ENCODE results near the gene GPR83. TPM values are rescaled to one million over a fixed set of nuclear protein-coding genes. Genes with fewer than 3 reads are reported as not detected.
A peak's percentile ranks its signal among the peaks of the same experiment; 100 is the strongest.

The GPR83 gene
- total and polyA plus RNA-seq, 4 donors, result 0.02 to 0.10 (median 0.06) TPM; not detected in 1

DNA sequence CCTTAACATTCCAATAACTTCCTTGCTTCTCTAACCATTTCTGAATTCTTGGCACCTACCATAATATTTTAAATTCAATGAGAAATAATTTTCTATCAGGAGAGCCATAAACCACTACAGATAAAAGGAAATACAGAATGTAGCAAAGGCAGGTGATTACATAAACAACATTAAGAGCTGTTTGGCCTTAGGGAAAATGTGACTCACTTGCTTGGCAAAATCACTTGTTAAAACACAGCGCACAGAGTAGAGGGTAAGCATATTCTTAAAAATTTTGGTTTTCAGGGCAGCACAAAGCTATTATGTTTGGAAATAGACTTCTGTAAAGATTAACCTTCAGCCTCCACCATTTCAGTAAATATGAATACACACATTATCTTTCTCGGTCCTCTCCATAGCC is 70.4 kb downstream of the GPR83 start:
- TF ChIP-seq, protein P1, sequence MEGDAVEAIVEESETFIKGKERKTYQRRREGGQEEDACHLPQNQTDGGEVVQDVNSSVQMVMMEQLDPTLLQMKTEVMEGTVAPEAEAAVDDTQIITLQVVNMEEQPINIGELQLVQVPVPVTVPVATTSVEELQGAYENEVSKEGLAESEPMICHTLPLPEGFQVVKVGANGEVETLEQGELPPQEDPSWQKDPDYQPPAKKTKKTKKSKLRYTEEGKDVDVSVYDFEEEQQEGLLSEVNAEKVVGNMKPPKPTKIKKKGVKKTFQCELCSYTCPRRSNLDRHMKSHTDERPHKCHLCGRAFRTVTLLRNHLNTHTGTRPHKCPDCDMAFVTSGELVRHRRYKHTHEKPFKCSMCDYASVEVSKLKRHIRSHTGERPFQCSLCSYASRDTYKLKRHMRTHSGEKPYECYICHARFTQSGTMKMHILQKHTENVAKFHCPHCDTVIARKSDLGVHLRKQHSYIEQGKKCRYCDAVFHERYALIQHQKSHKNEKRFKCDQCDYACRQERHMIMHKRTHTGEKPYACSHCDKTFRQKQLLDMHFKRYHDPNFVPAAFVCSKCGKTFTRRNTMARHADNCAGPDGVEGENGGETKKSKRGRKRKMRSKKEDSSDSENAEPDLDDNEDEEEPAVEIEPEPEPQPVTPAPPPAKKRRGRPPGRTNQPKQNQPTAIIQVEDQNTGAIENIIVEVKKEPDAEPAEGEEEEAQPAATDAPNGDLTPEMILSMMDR (IDR thresholded peaks at IDR 0.05; ENCODE audit: control extremely low read depth, extremely low read depth), result no peak
- Histone ChIP-seq H3K27me3 (ENCODE audit: control insufficient read depth in 3 of 3, insufficient read depth in 3 of 3, low read length in 2 of 3) (no peaks in the 10 kb centered on the region), H3K4me3 (no peak overlapping the region), H3K27ac (ENCODE audit: low read depth in 1 of 2, low read length in 1 of 2) (no peak overlapping the region), H3K9me3 (ENCODE audit: control insufficient read depth in 4 of 4, insufficient read depth in 3 of 4, low read length in 3 of 4) (peaks cover 0 to 3% (median 0%) of the 10 kb centered on the region in 4 donors), H3K4me1 (ENCODE audit: control insufficient read depth in 5 of 5, insufficient read depth in 5 of 5, low read length in 5 of 5) (peaks cover 0 to 5% (median 0%) of the 10 kb centered on the region in 5 donors), H3K9ac (ENCODE audit: insufficient read depth in 1 of 2, low read length in 2 of 2) (no peak overlapping the region), H3K36me3 (ENCODE audit: control insufficient read depth in 4 of 4, insufficient read depth in 4 of 4, low read length in 4 of 4) (no peaks in the 10 kb centered on the region)
- ATAC-seq (ENCODE audit: insufficient read depth, low FRiP score), result no peak
- no peak for DNase-seq
- WGBS, 2 donors, result 93% methylated on average over 2 of the region's 2 CpGs

DNA sequence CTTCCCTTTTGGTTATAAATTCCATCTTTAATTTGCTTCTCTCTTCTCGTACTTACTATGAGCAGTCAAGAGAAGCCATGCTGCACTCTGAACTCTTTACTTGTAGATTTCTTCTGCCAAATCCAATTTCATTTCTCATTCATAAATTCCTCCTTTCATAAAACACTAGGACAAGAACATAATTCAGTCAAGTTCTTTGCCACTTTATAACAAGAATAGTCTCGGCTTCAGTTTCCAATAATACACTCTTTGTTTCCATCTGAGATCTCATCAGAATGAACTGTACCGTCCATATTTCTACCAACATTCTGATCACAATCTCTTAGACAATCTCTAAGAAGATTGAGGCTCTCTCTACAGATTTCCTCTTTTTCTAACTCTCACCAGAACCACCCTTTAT is 71.7 kb downstream of the GPR83 start:
- H3K27ac ChIP-seq (ENCODE audit: low read depth in 1 of 2, low read length in 1 of 2), result no peak overlapping the region
- DNase-seq (no peak), ATAC-seq (ENCODE audit: insufficient read depth, low FRiP score) (no peak)
- H3K4me3 ChIP-seq, result no peak overlapping the region
- H3K27me3 ChIP-seq (ENCODE audit: control insufficient read depth in 3 of 3, insufficient read depth in 3 of 3, low read length in 2 of 3), result no peaks in the 10 kb centered on the region
- TF ChIP-seq, protein P1 (IDR thresholded peaks at IDR 0.05; ENCODE audit: control extremely low read depth, extremely low read depth), result no peak
- 86% methylated on average over 3 of the region's 3 CpGs for WGBS, 2 donors
- peaks cover 0 to 5% (median 0%) of the 10 kb centered on the region in 4 donors for H3K9me3 ChIP-seq (ENCODE audit: control insufficient read depth in 4 of 4, insufficient read depth in 3 of 4, low read length in 3 of 4)
- H3K36me3 ChIP-seq (ENCODE audit: control insufficient read depth in 4 of 4, insufficient read depth in 4 of 4, low read length in 4 of 4), result no peaks in the 10 kb centered on the region
- H3K9ac ChIP-seq (ENCODE audit: insufficient read depth in 1 of 2, low read length in 2 of 2), result no peak overlapping the region
- H3K4me1 ChIP-seq (ENCODE audit: control insufficient read depth in 5 of 5, insufficient read depth in 5 of 5, low read length in 5 of 5), result peaks cover 0 to 5% (median 0%) of the 10 kb centered on the region in 5 donors

DNA sequence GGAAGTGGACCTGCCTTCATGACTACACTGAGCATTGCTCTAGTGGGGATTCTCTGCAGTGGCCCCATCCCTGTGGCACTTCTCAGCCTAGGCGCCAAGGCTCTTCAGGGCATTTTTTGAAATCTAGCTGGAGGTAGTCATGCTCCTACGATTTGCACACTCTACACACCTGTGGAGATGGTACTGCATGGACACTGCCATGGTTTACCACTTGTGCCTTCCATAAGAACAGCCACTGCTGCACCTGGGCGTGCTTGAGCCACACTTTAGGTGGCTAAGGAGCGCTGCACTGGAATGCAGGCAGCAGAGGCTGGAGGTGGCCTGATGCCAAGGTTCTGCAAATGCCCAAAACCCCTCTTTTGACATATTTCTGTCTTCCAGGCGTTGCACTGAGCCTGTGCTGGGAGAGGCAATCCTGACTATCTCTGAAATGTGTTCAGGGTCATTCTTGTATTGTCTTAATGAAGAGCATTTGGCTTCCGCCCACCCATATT is 72.6 kb downstream of the GPR83 start:
- TF ChIP-seq, protein P1 (IDR thresholded peaks at IDR 0.05; ENCODE audit: control extremely low read depth, extremely low read depth), result no peak
- Histone ChIP-seq H3K4me3 (no peak overlapping the region), H3K9me3 (ENCODE audit: control insufficient read depth in 4 of 4, insufficient read depth in 3 of 4, low read length in 3 of 4) (peaks cover 0 to 5% (median 0%) of the 10 kb centered on the region in 4 donors), H3K9ac (ENCODE audit: insufficient read depth in 1 of 2, low read length in 2 of 2) (no peak overlapping the region), H3K27me3 (ENCODE audit: control insufficient read depth in 3 of 3, insufficient read depth in 3 of 3, low read length in 2 of 3) (no peaks in the 10 kb centered on the region), H3K4me1 (ENCODE audit: control insufficient read depth in 5 of 5, insufficient read depth in 5 of 5, low read length in 5 of 5) (peaks cover 0 to 5% (median 0%) of the 10 kb centered on the region in 5 donors), H3K36me3 (ENCODE audit: control insufficient read depth in 4 of 4, insufficient read depth in 4 of 4, low read length in 4 of 4) (no peaks in the 10 kb centered on the region), H3K27ac (ENCODE audit: low read depth in 1 of 2, low read length in 1 of 2) (no peak overlapping the region)
- ATAC-seq (ENCODE audit: insufficient read depth, low FRiP score), result no peak
- peak in 1 of 3 donors; percentile 10 for DNase-seq
- 70 to 76% methylated on average over 6 of the region's 6 CpGs for WGBS, 2 donors

Other genes with a start within 250 kb of the GPR83 start
- gene IZUMO1R, start 96.8 kb downstream of the GPR83 start, total RNA-seq, result not detected
- not detected for gene IZUMO1R, start 96.8 kb downstream of the GPR83 start, polyA plus RNA-seq
- 10 to 100 TPM; 16.1 to 67.8 TPM for gene MRE11, start 92.4 kb upstream of the GPR83 start, total RNA-seq
- gene MRE11, start 92.4 kb upstream of the GPR83 start, polyA plus RNA-seq, result 1 to 10 TPM; 4.3 to 5.6 TPM
- gene ANKRD49, start 92.6 kb upstream of the GPR83 start, total RNA-seq, result 10 to 100 TPM; 10.4 to 22.6 TPM
- gene ANKRD49, start 92.6 kb upstream of the GPR83 start, polyA plus RNA-seq, result 10 to 100 TPM; 13.0 to 18.1 TPM
- 10 to 100 TPM in 1 of 2 donors, 1 to 10 TPM in 1; 6.3 to 14.7 TPM for gene C11orf97, start 111.0 kb upstream of the GPR83 start, total RNA-seq
- gene C11orf97, start 111.0 kb upstream of the GPR83 start, polyA plus RNA-seq, result 1 to 10 TPM; 4.1 to 7.4 TPM
- gene FUT4, start 142.5 kb upstream of the GPR83 start, total RNA-seq, result 1 to 10 TPM; 7.5 to 9.7 TPM
- 1 to 10 TPM; 1.0 to 6.9 TPM for gene FUT4, start 142.5 kb upstream of the GPR83 start, polyA plus RNA-seq
- gene PIWIL4, start 165.9 kb upstream of the GPR83 start, total RNA-seq, result 1 to 10 TPM; 1.8 to 5.8 TPM
- 1 to 10 TPM; 2.4 to 3.7 TPM for gene PIWIL4, start 165.9 kb upstream of the GPR83 start, polyA plus RNA-seq